Medulla oblongata (tissue), 1 donor: ENCODE data around the gene NBL1.

Source experiments
- DNase-seq: peaks from one replicate; pipeline ENCODE4 v3.0.0-alpha.2; 2015; ENCODE audit errors: extremely low spot score

Gene NBL1

GRCh38 chr1:19700079-19700777 lies 56.1 kb downstream of the NBL1 start:
- DNase-seq: no peak

- no peak for DNase-seq
Observed at GRCh38 chr1:19703280-19703679, 59.2 kb downstream of the NBL1 start.

- peak; percentile 71 for DNase-seq
Observed at GRCh38 chr1:19704247-19705113, 60.4 kb downstream of the NBL1 start.

GRCh38 chr1:19705464-19705863 lies 61.4 kb downstream of the NBL1 start:
- DNase-seq: no peak

- no peak for DNase-seq
Observed at GRCh38 chr1:19706136-19706535, 62.0 kb downstream of the NBL1 start.
